Upper lobe of left lung (tissue), 4 donors: ENCODE results near the gene MUL1.

Experiments
- CTCF ChIP-seq, 6 experiments: fragments of 450-650 bp in 4 of 6; fragments of 200-600 bp in 2 of 6; sonication (generic) in 2 of 6; IDR thresholded peaks; one replicate each; pipeline ENCODE4 v1.5.1; 2016 to 2019; ENCODE audit warnings: antibody characterized with exemption in 6 of 6
- POLR2A ChIP-seq, 4 donors: fragments of 450-650 bp; IDR thresholded peaks; one replicate each; pipeline ENCODE4 v1.5.1; 2016 to 2017; ENCODE audit warnings: antibody characterized with exemption in 4 of 4, mild to moderate bottlenecking in 2 of 4
- POLR2AphosphoS5 ChIP-seq, 2 donors: sonication (generic); formaldehyde crosslinking; IDR thresholded peaks; one replicate each; pipeline ENCODE4 v1.5.1; 2017; ENCODE audit warnings: antibody characterized with exemption in 2 of 2

DNA sequence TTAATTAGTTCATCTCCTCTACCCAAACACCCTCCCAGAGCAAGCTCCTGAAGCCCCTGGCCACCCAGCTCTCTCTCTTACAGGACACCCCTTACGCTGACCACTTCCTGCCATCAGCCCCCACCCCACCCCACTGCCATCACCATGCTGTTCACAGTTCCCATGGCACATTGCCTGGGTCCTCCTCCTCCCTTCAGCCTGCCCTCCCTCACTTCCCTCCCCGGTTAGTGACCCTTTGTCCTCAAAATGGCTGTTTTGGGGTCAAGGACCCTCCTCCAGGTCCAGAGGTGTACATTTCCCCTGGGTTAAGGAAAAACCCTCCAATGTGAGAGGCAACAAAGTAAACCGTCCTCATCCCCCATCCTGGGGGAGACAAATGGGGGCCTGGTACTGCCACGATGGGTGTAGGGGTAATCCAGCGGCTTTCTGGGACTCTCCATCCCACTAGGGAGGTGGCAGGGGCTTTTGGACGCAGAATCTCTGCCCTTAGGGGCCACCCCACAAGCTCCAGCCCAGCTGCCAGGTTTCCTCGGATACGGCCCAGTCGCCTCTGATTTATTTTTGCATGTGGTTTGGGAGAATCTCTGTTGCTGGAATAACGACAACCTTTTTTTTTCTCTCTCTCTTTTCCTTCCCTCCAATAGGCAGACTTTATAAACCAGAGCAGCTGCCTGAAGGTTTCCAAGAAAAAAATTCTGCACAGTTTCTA lies 30.4 kb downstream of the MUL1 start:
- no peak for TF ChIP-seq POLR2AphosphoS5 (IDR thresholded peaks at IDR 0.05)
- no peak for TF ChIP-seq POLR2A (IDR thresholded peaks at IDR 0.05)
- no peak for TF ChIP-seq CTCF (IDR thresholded peaks at IDR 0.05)
